GM12878 (cell line): Measurements from ENCODE around the gene TFCP2. TPM values are rescaled to one million over a fixed set of nuclear protein-coding genes. Genes with fewer than 3 reads are reported as not detected.

ENCODE experiments used
- CBX3 ChIP-seq: fragments of 200-600 bp; sonication (generic); IDR thresholded peaks from 2 replicates; pipeline ENCODE4 v1.6.1; 2016; ENCODE audit warnings: low read depth, borderline replicate concordance
- CHD2 ChIP-seq: IDR thresholded peaks from 2 replicates; pipeline ENCODE4 v1.6.1; 2011; ENCODE audit warnings: low read depth, low read length, improper control_type of control experiment, borderline replicate concordance
- EGR1 ChIP-seq, 2 experiments: IDR thresholded peaks; 1 replicate in 1 of 2; 2 replicates in 1 of 2; pipeline ENCODE4 v1.6.1; 2011 to 2012; ENCODE audit warnings: low read depth in 2 of 2, low read length in 2 of 2, borderline replicate concordance in 1 of 2, mild to moderate bottlenecking in 1 of 2, moderate library complexity in 1 of 2
- ESRRA ChIP-seq: IDR thresholded peaks from 2 replicates; pipeline ENCODE4 v1.6.1; 2012; ENCODE audit warnings: mild to moderate bottlenecking, low read length, improper control_type of control experiment
- FOS ChIP-seq: IDR thresholded peaks from 3 replicates; pipeline ENCODE4 v1.6.1; 2011; ENCODE audit warnings: borderline replicate concordance; ENCODE audit not compliant: insufficient read length; ENCODE audit errors: extremely low read depth
- GATAD2B ChIP-seq: fragments of 450-650 bp; conservative IDR thresholded peaks from 2 replicates; pipeline ENCODE4 v1.6.1; 2017; ENCODE audit warnings: low read depth, mild to moderate bottlenecking, moderate library complexity
- HDGF ChIP-seq: fragments of 450-650 bp; IDR thresholded peaks from 2 replicates; pipeline ENCODE4 v1.6.1; 2016; ENCODE audit warnings: antibody characterized with exemption
- MTA2 ChIP-seq: fragments of 450-650 bp; IDR thresholded peaks from 2 replicates; pipeline ENCODE4 v1.6.1; 2016; ENCODE audit warnings: low read depth, mild to moderate bottlenecking, moderate library complexity
- MXI1 ChIP-seq: fragments of 150-350 bp; IDR thresholded peaks from 2 replicates; pipeline ENCODE4 v1.6.1; 2011; ENCODE audit warnings: low read depth, mild to moderate bottlenecking, inconsistent platforms, low read length, improper control_type of control experiment
- NFXL1 ChIP-seq: fragments of 450-650 bp; IDR thresholded peaks from 2 replicates; pipeline ENCODE4 v1.6.1; 2017; ENCODE audit warnings: antibody characterized with exemption, mild to moderate bottlenecking, borderline replicate concordance
- NFYB ChIP-seq: IDR thresholded peaks from 2 replicates; pipeline ENCODE4 v1.6.1; 2011; ENCODE audit warnings: low read depth, mild to moderate bottlenecking, low read length, improper control_type of control experiment, moderate library complexity; ENCODE audit not compliant: insufficient read depth
- POLR2A ChIP-seq: IDR thresholded peaks from 2 replicates; pipeline ENCODE4 v1.6.1; 2011; ENCODE audit warnings: low read depth, mild to moderate bottlenecking, low read length
- POLR2AphosphoS5 ChIP-seq: IDR thresholded peaks from 2 replicates; pipeline ENCODE4 v1.6.1; 2011; ENCODE audit warnings: mild to moderate bottlenecking, low read length, inconsistent platforms
- RB1 ChIP-seq: fragments of 450-650 bp; formaldehyde crosslinking; IDR thresholded peaks from 2 replicates; pipeline ENCODE4 v1.6.1; 2017; ENCODE audit warnings: mild to moderate bottlenecking, borderline replicate concordance
- SMC3 ChIP-seq: IDR thresholded peaks from 2 replicates; pipeline ENCODE4 v1.6.1; 2011; ENCODE audit warnings: low read length, improper control_type of control experiment, borderline replicate concordance
- SREBF2 ChIP-seq: IDR thresholded peaks from 2 replicates; pipeline ENCODE4 v1.6.1; 2012; ENCODE audit warnings: mild to moderate bottlenecking, low read length
- TCF7 ChIP-seq: IDR thresholded peaks from 2 replicates; pipeline ENCODE4 v1.6.1; 2014; ENCODE audit warnings: antibody characterized with exemption, borderline replicate concordance
- YBX1 ChIP-seq: fragments of 450-650 bp; IDR thresholded peaks from 2 replicates; pipeline ENCODE4 v1.6.1; 2016; ENCODE audit warnings: antibody characterized with exemption
- ZNF274 ChIP-seq: IDR thresholded peaks from one replicate; pipeline ENCODE4 v1.8.0; 2011; ENCODE audit not compliant: insufficient read length, insufficient read depth
- polyA plus RNA-seq, 11 experiments: library from polyadenylated mRNA; depleted of rRNA in 4 of 11; unstranded in 6 of 11; stranded (reverse) in 5 of 11; fragments of >200 nt; fragmentation: Nextera tagmentation in 4 of 11; fragmentation: Illumina TruSeq in 1 of 11; extraction: Ambion mirVana in 4 of 11; extraction: Trizol in 1 of 11; gene quantifications; 1 replicate in 1 of 11; 2 replicates in 10 of 11; pipeline versions ENCODE4 v1.2.1 to v1.2.3, GENCODE V29; 2011 to 2016; ENCODE audit warnings: inconsistent platforms in 2 of 11, missing spikeins in 2 of 11, low read depth in 1 of 11
- total RNA-seq, 4 experiments: library from RNA; depleted of rRNA in 3 of 4; stranded (reverse); fragments of >200 nt in 3 of 4; fragmentation: Illumina TruSeq in 1 of 4; extraction: Trizol in 1 of 4; gene quantifications; 2 replicates each; pipeline versions ENCODE4 v1.2.1 to v1.2.3, GENCODE V29; 2013 to 2021
- TF ChIP-seq, protein P1 (sequence below): fragments of 450-650 bp; IDR thresholded peaks from 2 replicates; pipeline ENCODE4 v1.6.1; 2017; ENCODE audit warnings: mild to moderate bottlenecking, moderate library complexity
- TF ChIP-seq, protein P2 (sequence below): fragments of 450-650 bp; IDR thresholded peaks from 2 replicates; pipeline ENCODE4 v1.6.1; 2017; ENCODE audit warnings: mild to moderate bottlenecking, moderate library complexity

The TFCP2 gene
- total and polyA plus RNA-seq, 10 of the 15 experiments (the other 5 are each of a cell fraction or from before 2014, with no cell fraction given): 5.8 to 29.7 (median 14.2) TPM

DNA sequence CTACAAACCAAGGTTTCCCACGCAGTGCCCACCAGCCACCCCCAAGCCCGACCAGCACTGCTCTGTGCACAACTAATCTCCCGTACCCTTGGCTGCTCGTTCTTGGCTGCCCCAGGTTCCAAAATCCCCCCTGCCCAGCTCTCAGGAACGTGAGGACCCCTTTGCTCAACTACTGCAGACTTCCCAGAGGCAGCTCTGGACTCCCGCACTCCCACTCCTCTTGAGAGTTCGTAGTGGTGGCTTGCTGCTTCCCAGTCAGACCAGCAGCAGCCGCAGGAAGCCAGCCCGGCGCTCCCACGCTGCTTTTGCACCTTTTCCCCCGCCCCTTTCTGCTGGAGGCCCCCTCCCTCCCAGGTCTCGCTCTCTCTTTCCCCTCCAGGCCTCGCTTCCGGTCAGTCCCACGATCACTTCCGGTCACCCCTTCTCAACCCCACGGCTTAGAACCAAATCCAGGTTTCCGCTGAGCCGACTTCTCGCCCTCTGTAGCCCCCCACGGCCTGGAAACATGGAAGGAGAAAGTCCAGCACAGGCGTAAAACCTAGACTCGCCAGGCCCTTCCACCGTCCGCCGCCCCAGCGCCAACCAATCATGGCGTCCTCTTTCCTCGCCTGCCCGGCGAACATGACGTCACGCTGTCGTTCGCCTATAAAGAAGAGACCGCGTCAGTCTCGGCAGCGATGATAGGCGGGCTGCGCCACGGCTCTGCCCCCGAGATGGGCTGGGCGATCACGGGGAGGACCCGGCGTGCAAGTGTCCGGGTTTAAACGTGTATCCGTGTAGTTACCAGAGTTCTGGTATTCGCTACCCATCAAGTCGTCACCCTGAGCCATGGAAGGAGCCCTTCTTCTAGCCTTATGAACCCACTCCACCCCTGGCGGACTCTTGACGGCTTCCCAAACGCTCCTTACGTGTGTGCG lies at the start of gene TFCP2 (continued):
- TF ChIP-seq TCF7: no peak
- TF ChIP-seq CHD2: peak; percentile 85
- TF ChIP-seq SREBF2: no peak
- peak; percentile 67; the same call in 1 of the 2 replicates for TF ChIP-seq POLR2AphosphoS5
- no peak for TF ChIP-seq CBX3
- no peak for TF ChIP-seq SMC3
- TF ChIP-seq YBX1: no peak
- no peak for TF ChIP-seq ESRRA
- TF ChIP-seq NFXL1: no peak
- peak; percentile 77; the same call in 1 of the 2 replicates for TF ChIP-seq HDGF
- TF ChIP-seq MTA2: peak; percentile 58
- peak in 1 of 2 experiments; percentile 30; a peak in 1 of 3 replicates for TF ChIP-seq EGR1 (IDR thresholded peaks at IDR 0.05; ENCODE audit: borderline replicate concordance in 1 of 2, low read depth in 2 of 2, low read length in 2 of 2)
- peak; percentile 58; the same call in 1 of the 2 replicates for TF ChIP-seq GATAD2B
- peak; percentile 88 for TF ChIP-seq NFYB
- peak; percentile 43 for TF ChIP-seq FOS
- TF ChIP-seq RB1: no peak; the same call in 1 of the 2 replicates
- TF ChIP-seq POLR2A: peak; percentile 82
- TF ChIP-seq ZNF274: no peak
- TF ChIP-seq, protein P1, sequence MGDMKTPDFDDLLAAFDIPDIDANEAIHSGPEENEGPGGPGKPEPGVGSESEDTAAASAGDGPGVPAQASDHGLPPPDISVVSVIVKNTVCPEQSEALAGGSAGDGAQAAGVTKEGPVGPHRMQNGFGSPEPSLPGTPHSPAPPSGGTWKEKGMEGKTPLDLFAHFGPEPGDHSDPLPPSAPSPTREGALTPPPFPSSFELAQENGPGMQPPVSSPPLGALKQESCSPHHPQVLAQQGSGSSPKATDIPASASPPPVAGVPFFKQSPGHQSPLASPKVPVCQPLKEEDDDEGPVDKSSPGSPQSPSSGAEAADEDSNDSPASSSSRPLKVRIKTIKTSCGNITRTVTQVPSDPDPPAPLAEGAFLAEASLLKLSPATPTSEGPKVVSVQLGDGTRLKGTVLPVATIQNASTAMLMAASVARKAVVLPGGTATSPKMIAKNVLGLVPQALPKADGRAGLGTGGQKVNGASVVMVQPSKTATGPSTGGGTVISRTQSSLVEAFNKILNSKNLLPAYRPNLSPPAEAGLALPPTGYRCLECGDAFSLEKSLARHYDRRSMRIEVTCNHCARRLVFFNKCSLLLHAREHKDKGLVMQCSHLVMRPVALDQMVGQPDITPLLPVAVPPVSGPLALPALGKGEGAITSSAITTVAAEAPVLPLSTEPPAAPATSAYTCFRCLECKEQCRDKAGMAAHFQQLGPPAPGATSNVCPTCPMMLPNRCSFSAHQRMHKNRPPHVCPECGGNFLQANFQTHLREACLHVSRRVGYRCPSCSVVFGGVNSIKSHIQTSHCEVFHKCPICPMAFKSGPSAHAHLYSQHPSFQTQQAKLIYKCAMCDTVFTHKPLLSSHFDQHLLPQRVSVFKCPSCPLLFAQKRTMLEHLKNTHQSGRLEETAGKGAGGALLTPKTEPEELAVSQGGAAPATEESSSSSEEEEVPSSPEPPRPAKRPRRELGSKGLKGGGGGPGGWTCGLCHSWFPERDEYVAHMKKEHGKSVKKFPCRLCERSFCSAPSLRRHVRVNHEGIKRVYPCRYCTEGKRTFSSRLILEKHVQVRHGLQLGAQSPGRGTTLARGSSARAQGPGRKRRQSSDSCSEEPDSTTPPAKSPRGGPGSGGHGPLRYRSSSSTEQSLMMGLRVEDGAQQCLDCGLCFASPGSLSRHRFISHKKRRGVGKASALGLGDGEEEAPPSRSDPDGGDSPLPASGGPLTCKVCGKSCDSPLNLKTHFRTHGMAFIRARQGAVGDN: peak; percentile 73
- TF ChIP-seq MXI1: no peak; the same call in 1 of the 2 replicates
- TF ChIP-seq, protein P2, sequence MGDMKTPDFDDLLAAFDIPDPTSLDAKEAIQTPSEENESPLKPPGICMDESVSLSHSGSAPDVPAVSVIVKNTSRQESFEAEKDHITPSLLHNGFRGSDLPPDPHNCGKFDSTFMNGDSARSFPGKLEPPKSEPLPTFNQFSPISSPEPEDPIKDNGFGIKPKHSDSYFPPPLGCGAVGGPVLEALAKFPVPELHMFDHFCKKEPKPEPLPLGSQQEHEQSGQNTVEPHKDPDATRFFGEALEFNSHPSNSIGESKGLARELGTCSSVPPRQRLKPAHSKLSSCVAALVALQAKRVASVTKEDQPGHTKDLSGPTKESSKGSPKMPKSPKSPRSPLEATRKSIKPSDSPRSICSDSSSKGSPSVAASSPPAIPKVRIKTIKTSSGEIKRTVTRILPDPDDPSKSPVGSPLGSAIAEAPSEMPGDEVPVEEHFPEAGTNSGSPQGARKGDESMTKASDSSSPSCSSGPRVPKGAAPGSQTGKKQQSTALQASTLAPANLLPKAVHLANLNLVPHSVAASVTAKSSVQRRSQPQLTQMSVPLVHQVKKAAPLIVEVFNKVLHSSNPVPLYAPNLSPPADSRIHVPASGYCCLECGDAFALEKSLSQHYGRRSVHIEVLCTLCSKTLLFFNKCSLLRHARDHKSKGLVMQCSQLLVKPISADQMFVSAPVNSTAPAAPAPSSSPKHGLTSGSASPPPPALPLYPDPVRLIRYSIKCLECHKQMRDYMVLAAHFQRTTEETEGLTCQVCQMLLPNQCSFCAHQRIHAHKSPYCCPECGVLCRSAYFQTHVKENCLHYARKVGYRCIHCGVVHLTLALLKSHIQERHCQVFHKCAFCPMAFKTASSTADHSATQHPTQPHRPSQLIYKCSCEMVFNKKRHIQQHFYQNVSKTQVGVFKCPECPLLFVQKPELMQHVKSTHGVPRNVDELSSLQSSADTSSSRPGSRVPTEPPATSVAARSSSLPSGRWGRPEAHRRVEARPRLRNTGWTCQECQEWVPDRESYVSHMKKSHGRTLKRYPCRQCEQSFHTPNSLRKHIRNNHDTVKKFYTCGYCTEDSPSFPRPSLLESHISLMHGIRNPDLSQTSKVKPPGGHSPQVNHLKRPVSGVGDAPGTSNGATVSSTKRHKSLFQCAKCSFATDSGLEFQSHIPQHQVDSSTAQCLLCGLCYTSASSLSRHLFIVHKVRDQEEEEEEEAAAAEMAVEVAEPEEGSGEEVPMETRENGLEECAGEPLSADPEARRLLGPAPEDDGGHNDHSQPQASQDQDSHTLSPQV: no peak; the same call in 1 of the 2 replicates
